ENCODE results near the gene VARS1.
"Not testable (repeated sequence)": the region's sequence is repeated elsewhere in the genome, so short reads cannot be mapped to it uniquely, and the experiment has no call there.

The VARS1 gene

GRCh38 chr6:31795616-31796298 is at the start of gene VARS1:
Gene VARS1 (minus strand): TSS chr6:31795752. CDS start chr6:31795217, 535 bp downstream.
- peak; percentile 88 to 90 for DNase-seq

- DNase-seq, result no peak
Observed at GRCh38 chr6:31844507-31844906, 49.0 kb upstream of the VARS1 start.

GRCh38 chr6:31842053-31842452 is 46.5 kb upstream of the VARS1 start:
- DNase-seq, result no peak

- DNase-seq, result not testable (repeated sequence)
Observed at GRCh38 chr6:31839779-31840126, 44.2 kb upstream of the VARS1 start.

- no peak for DNase-seq
Observed at GRCh38 chr6:31838968-31839367, 43.4 kb upstream of the VARS1 start.

GRCh38 chr6:31838114-31838553 is 42.6 kb upstream of the VARS1 start:
- not testable (repeated sequence) for DNase-seq

GRCh38 chr6:31837369-31838113 is 42.0 kb upstream of the VARS1 start:
- DNase-seq, result no peak

GRCh38 chr6:31836474-31837368 is 41.2 kb upstream of the VARS1 start:
- DNase-seq, result no peak

- DNase-seq, result no peak
Observed at GRCh38 chr6:31836047-31836473, 40.5 kb upstream of the VARS1 start.

- peak; percentile 76 to 83 for DNase-seq
Observed at GRCh38 chr6:31834367-31835250, 39.1 kb upstream of the VARS1 start.

- no peak for DNase-seq
Observed at GRCh38 chr6:31831350-31832215, 36.0 kb upstream of the VARS1 start.

GRCh38 chr6:31830886-31831335 is 35.4 kb upstream of the VARS1 start:
- DNase-seq, result no peak

GRCh38 chr6:31829633-31830283 is 34.2 kb upstream of the VARS1 start:
- no peak for DNase-seq

- DNase-seq, result peak; percentile 94 to 97
Observed at GRCh38 chr6:31827286-31828079, 31.9 kb upstream of the VARS1 start, which contains the start of gene HSPA1B. Gene HSPA1B (plus strand): TSS chr6:31827738. CDS start chr6:31827951, 213 bp downstream.

GRCh38 chr6:31826793-31827285 is 31.3 kb upstream of the VARS1 start:
- DNase-seq, result no peak

GRCh38 chr6:31825553-31825952 is 30.0 kb upstream of the VARS1 start:
- no peak for DNase-seq

- DNase-seq, result not testable (repeated sequence)
Observed at GRCh38 chr6:31823592-31824196, 28.1 kb upstream of the VARS1 start.

- DNase-seq, result peak; percentile 69 to 75
Observed at GRCh38 chr6:31822036-31822821, 26.7 kb upstream of the VARS1 start.
